H1 (cell line): ENCODE results near the gene MIOX. TPM values are rescaled to one million over a fixed set of nuclear protein-coding genes. Genes with fewer than 3 reads are reported as not detected.

Experiments used
- BCL11A ChIP-seq, 2 experiments: IDR thresholded peaks; one replicate each; pipeline ENCODE4 v1.6.1; 2011; ENCODE audit warnings: low read depth in 2 of 2, low read length in 2 of 2, mild to moderate bottlenecking in 2 of 2
- CBX5 ChIP-seq: fragments of 300-800, 300-1000 bp; sonication (generic); IDR thresholded peaks from 2 replicates; pipeline ENCODE4 v1.7.1; 2016; ENCODE audit warnings: antibody characterized with exemption, low read length, low read depth
- GTF2F1 ChIP-seq: IDR thresholded peaks from 2 replicates; pipeline ENCODE4 v1.6.1; 2012; ENCODE audit warnings: low read depth, low read length, improper control_type of control experiment, borderline replicate concordance
- JUND ChIP-seq: IDR thresholded peaks from 2 replicates; pipeline ENCODE4 v1.6.1; 2011; ENCODE audit warnings: mild to moderate bottlenecking, improper control_type of control experiment, low read length
- NANOG ChIP-seq: IDR thresholded peaks from 2 replicates; pipeline ENCODE4 v1.6.1; 2011; ENCODE audit warnings: low read length, low read depth, mild to moderate bottlenecking, inconsistent platforms; ENCODE audit not compliant: insufficient read depth, poor library complexity, severe bottlenecking
- YY1 ChIP-seq: IDR thresholded peaks from 2 replicates; pipeline ENCODE4 v1.6.1; 2011; ENCODE audit warnings: low read depth, mild to moderate bottlenecking, low read length
- polyA plus RNA-seq, 7 experiments: library from polyadenylated mRNA; depleted of rRNA in 3 of 7; stranded (reverse) in 5 of 7; unstranded in 2 of 7; fragments of >200 nt in 5 of 7; fragments of 200-250 nt in 2 of 7; gene quantifications; 1 replicate in 5 of 7; 2 replicates in 1 of 7; 4 replicates in 1 of 7; pipeline versions ENCODE4 v1.2.1 to v1.2.3, GENCODE V29; 2011 to 2013; ENCODE audit warnings: missing spikeins in 2 of 7, mixed read lengths in 2 of 7
- total RNA-seq: library from RNA; stranded (reverse); fragmentation: NEBNext Ultra II Directional; extraction: Animal tissue kit (Norgen Biotek cat#: 25700); gene quantifications from 2 replicates; pipeline ENCODE4 v1.2.1, GENCODE V29; 2021

The MIOX gene
- total and polyA plus RNA-seq, 2 of the 8 experiments (the other 6 are each of a cell fraction or from before 2014, with no cell fraction given): 0.30 to 0.32 TPM

DNA sequence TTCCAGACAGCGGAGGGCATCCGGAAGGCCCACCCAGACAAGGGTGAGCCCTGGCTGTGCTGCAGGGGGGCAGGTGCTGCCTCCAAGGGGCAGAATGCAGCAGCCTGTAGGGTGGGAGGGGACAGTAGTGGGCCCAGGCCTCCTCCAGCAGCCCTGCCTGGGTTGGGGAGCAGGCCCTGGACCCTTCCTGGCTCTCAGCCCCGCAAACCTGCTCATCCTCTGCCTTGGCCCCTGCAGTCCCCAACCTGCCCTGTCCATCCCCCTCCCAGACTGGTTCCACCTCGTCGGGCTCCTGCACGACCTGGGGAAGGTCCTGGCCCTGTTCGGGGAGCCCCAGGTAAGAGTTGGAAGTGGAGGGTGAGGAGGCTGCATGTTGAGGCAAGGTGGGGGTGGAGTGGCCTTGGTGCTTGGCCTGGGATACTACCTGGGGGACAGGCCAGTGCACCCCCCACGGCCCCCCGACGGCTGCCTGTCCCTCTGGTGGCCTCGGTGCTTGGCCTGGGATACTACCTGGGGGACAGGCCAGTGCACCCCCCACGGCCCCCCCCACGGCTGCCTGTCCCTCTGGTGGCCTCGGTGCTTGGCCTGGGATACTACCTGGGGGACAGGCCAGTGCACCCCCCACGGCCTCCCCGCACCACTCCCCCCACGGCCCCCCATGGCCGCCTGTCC lies 1.5 kb downstream of the MIOX start (continued):
- TF ChIP-seq JUND (no peak), NANOG (no peak), CBX5 (no peak), BCL11A (IDR thresholded peaks at IDR 0.05; ENCODE audit: low read depth in 2 of 2, low read length in 2 of 2) (no peak), GTF2F1 (no peak), YY1 (no peak)
